Activated naive CD4-positive, alpha-beta T cell (primary cell): Measurements from ENCODE around the gene MVB12B.

Source experiments
- DNase-seq, 4 experiments: peaks; one replicate each; lab custom pipeline; 2025; lab: John Stamatoyannopoulos, UW

Gene MVB12B

GRCh38 chr9:126363250-126363649, 36.6 kb downstream of the MVB12B start:
- DNase-seq, result no peak

- no peak for DNase-seq
These were observed 37.4 kb downstream of the MVB12B start for GRCh38 chr9:126363847-126364671.

- DNase-seq, result no peak
These were observed 39.2 kb downstream of the MVB12B start for GRCh38 chr9:126365780-126366179.

- no peak for DNase-seq
These were observed 39.9 kb downstream of the MVB12B start for GRCh38 chr9:126366366-126367011.

- no peak for DNase-seq
These were observed 40.5 kb downstream of the MVB12B start for GRCh38 chr9:126367139-126367538.

GRCh38 chr9:126367616-126368015, 41.0 kb downstream of the MVB12B start:
- no peak for DNase-seq

- no peak for DNase-seq
These were observed 41.4 kb downstream of the MVB12B start for GRCh38 chr9:126368020-126368419.

GRCh38 chr9:126371007-126371870, 44.6 kb downstream of the MVB12B start:
- DNase-seq, result no peak

- no peak for DNase-seq
These were observed 46.1 kb downstream of the MVB12B start for GRCh38 chr9:126372716-126373115.

- no peak for DNase-seq
These were observed 46.6 kb downstream of the MVB12B start for GRCh38 chr9:126373241-126373640.

- no peak for DNase-seq
These were observed 47.7 kb downstream of the MVB12B start for GRCh38 chr9:126374366-126374781.

GRCh38 chr9:126375386-126375785, 48.8 kb downstream of the MVB12B start:
- no peak for DNase-seq

- no peak for DNase-seq
These were observed 49.9 kb downstream of the MVB12B start for GRCh38 chr9:126376311-126377175.

- DNase-seq, result no peak
These were observed 50.5 kb downstream of the MVB12B start for GRCh38 chr9:126377176-126377509.

GRCh38 chr9:126377536-126377935, 50.9 kb downstream of the MVB12B start:
- DNase-seq, result no peak

- no peak for DNase-seq
These were observed 52.1 kb downstream of the MVB12B start for GRCh38 chr9:126378761-126379160.

- no peak for DNase-seq
These were observed 53.2 kb downstream of the MVB12B start for GRCh38 chr9:126379661-126380360.

GRCh38 chr9:126380447-126380846, 53.8 kb downstream of the MVB12B start:
- DNase-seq, result no peak

- DNase-seq, result no peak
These were observed 54.6 kb downstream of the MVB12B start for GRCh38 chr9:126381195-126381594.

- no peak for DNase-seq
These were observed 56.9 kb downstream of the MVB12B start for GRCh38 chr9:126383406-126384046.

- no peak for DNase-seq
These were observed 58.3 kb downstream of the MVB12B start for GRCh38 chr9:126384926-126385325.
